Measurements from ENCODE around the gene OTUB2.
A peak's percentile ranks its signal among the peaks of the same experiment; 100 is the strongest.

OTUB2 gene

GRCh38 chr14:94026173-94026888 is at the start of gene OTUB2:
Gene OTUB2, plus strand, starts transcription at chr14:94026340. Its CDS starts 198 bp downstream, at chr14:94026538.
- peak; percentile 65 to 71 for DNase-seq

- no peak for DNase-seq
These were observed 49.6 kb upstream of the OTUB2 start, which contains the start of gene ASB2 for GRCh38 chr14:93976477-93977057. Gene ASB2, minus strand, starts transcription at chr14:93976570. Its CDS starts 12,031 bp downstream, at chr14:93964539.

GRCh38 chr14:93977171-93977570 is 49.0 kb upstream of the OTUB2 start:
- DNase-seq: no peak

DNA sequence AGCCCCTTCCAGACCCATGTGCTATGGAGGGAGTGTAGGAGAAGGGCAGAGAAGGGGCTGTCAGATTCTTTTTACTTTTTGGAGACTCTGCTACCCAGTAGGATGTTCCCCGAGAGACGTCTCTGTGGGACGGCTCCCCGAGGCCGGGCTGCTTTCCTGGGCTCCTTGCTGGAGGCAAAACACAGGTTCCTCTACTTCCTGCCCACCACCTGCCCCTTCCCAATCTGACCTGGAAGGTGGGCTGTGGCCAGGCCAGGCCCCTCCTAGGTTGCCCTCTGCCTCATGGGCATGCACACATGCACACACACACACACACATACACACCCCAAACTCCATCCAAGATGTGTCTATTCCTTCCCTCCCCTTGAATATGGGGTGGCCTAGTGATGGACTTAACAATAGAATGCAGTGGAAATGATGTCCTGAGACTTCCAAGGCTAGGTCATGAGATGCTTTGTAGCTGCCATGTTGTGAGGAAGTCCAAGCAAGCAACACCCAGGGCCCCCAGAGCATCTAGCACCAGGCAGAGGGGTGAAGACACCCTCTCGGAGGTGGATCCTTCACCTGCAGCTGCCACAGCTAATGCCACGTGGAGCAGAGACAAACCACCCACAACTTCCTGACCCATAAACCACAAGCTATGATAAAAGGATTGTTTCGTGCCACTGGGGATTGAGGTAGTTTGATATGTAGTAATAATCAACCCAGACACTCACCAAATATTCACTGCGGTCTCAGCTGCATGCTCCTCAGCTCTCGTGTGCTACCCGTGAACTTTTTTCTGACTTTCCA is 48.2 kb upstream of the OTUB2 start:
- DNase-seq: no peak

GRCh38 chr14:93978735-93979134 is 47.4 kb upstream of the OTUB2 start:
- no peak for DNase-seq

GRCh38 chr14:93980456-93981201 is 45.5 kb upstream of the OTUB2 start:
- DNase-seq: no peak

DNA sequence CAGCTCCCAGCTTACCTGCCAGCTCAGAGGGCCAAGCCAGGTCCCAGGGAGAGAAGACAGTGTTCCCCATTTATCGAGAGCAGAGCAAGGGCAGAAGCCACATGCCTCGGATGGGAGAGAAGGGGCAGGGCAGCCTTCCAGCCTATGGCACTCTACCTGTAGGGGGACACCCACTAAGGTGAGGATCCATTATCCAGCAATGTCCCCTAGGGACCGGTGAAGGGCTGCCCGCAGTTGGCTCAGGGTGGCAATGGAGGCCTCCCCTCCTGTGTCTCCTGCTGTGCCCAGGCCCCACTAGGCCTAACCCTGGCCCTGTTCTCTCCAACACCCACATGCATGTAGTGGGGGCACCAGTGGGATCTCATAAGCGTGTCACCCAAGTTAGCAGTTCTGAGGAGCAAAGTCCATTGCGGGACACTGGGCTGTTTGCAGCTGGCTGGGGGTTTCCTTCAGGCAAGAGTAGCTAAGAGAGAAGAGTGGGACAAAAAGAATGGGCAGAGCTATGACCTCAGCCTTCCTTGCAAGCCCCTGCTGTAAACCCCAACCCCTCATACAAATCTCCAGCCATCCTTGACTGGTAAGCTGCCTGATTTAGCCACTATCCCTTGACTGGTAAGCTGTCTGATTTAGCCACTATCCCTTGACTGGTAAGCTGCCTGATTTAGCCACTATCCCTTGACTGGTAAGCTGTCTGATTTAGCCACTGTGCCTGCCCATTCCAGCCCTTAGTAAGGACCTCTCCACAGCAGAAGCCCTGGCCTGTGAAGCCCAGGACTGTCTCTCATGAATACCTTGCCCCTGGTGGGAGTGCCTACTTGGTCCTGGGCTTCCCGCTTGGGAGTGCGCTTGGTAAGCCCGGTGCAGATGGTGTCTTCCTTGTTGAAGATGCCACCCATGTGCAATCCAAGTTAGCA is 44.6 kb upstream of the OTUB2 start:
- DNase-seq: no peak

DNA sequence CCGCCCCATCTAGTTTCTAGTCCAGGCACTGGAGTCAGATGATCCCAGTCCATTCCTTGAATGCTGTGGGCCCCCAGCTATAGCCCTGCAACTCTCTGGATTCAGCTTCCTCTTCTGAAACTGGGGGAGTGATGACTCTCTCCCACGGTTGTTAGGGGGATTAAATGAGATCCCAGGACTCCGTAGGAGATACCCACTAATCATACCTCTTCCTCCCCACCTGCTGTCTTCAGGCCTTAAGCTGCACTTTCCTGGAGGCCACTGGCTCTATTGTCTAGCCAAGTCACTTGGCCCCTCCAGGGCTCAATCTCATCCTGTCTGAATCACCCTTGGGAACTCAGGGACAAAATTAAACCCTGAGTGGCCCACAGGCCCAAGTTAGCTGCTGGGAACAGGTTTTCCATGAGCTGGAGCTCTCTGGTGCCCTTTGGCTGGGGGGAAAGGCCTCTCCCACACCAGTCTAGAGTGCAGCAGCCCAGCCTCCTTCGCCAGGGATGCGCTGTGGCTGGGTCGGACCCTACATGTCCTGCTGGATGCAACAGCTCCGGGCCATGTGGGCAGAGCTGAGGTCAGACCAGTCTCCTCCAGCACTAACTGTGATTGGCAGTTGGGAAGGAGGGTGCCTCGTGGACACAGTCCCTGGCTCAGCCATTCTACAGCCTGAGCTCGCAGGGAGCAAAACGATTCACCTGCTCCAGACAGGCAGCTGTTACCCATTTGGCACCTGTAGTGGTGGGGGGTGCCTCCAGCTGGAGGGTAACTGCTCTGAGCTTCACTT is 43.7 kb upstream of the OTUB2 start:
- DNase-seq: no peak

- no peak for DNase-seq
These were observed 42.1 kb upstream of the OTUB2 start for GRCh38 chr14:93984070-93984469.

- DNase-seq: peak; percentile 5 to 12
These were observed 41.1 kb upstream of the OTUB2 start for GRCh38 chr14:93984987-93985410.

DNA sequence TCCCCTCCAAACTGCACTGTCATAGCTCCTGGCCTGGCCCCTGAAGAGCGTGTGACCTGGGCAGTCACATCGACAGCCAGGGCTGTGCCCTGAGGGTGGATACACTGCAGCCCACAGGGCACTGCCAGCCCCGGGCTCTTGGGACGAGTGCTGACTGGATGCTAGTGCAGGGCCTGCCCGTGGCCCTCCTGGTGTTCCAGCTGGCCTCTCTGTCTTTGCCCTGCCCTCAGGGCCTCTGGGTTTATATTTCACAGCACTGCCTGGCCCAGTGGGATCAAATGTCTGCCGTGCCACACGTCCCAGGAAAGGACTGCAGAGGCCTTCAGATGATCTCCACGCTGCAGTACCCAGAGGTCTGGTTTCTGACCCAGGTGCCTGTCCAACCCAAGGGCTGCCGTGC is 39.2 kb upstream of the OTUB2 start:
- no peak for DNase-seq

DNA sequence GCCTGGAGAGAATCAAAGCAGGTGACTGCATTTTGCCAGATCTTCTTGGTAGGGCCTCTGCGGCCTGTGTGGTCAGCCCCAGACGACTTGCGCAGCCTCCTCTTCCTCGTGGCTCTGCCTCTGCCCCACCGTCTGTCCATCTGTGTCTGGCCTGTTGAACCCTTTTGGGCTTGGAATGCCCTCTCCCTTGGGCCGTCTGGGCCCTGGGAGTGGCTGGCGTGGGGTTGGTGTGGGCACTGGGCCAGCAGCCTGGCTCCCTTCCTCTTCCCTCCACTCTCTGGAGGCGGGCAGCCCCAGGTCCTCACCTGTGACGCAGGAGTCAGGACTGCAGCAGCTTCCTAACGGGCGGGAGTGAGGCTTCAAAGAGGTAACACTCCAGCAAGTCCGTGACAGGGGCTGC is 38.8 kb upstream of the OTUB2 start:
- DNase-seq: no peak

DNA sequence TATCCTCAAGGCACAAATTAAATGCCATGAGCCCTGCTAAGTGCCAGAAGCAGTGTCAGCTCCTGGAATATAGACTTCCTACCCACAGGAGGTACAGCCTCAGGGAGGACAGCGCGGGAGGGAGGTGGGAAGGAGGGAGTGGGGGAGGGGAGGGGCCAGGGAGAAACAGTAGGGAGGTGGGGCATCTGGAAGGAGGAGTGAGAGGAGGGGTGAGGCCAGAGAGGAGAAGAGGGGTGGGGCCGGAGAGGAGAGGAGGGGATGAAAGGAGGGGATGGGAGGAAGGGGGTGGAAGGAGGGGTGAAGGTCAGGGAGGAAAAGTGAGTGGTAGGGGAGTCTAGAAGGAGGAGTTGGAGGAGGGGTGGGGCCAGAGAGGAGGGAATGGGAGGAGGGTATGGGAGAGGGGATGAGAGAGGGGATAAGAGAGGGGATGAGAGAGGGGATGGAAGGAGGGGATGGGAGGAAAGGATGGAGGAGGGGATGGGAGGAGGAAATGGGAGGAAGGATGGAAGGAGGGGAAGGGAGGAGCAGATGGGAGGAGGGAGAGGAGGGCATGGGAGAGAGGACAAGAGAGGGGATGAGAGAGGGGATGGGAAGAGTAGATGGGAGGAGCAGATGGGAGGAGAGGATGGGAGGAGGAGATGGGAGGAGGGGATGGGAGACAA is 38.2 kb upstream of the OTUB2 start:
- DNase-seq: no peak

GRCh38 chr14:93989939-93990338 is 36.2 kb upstream of the OTUB2 start:
- peak; percentile 11 to 18 for DNase-seq

- no peak for DNase-seq
These were observed 34.9 kb upstream of the OTUB2 start for GRCh38 chr14:93991212-93991611.

DNA sequence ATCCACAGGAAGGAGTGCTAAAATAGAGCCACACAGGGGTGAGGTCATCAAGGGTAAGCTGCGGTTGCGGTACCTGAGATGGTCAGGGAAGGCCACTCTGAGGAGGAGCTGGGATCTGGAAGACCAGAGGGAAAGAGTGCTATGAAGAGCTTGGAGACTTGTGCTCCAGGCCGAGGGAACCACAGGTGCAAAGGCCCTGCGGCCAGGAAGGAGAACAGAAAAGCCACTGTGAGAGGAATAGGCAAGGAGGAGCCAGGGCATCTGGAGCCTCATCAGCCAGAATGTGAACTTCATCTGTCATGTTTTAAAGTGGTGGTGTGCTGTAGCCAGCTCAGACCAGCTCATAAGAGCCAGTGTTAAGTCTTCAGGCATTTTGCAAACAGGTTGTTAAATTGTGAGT is 34.5 kb upstream of the OTUB2 start:
- no peak for DNase-seq

DNA sequence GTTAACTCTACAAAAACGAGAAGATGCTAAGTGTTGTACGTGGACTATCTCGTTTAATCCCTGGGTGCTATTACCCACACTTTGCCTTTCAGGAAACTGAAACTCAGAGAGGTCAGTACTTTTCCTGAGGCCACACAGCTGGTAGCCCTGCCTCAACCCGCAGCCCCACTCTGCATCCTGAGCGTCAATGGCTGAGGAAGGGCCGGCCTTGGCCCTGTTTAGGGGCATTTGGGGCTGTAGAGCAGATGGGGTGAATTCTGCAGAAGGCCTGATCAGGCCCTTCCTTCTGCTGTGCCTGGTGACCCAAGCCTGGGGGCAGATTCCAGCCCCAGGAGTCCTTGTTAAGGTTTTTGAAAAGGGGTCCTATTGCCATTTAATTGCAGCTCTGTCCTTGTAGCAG is 32.8 kb upstream of the OTUB2 start:
- DNase-seq: no peak

GRCh38 chr14:93994919-93995682 is 31.0 kb upstream of the OTUB2 start:
- no peak for DNase-seq

DNA sequence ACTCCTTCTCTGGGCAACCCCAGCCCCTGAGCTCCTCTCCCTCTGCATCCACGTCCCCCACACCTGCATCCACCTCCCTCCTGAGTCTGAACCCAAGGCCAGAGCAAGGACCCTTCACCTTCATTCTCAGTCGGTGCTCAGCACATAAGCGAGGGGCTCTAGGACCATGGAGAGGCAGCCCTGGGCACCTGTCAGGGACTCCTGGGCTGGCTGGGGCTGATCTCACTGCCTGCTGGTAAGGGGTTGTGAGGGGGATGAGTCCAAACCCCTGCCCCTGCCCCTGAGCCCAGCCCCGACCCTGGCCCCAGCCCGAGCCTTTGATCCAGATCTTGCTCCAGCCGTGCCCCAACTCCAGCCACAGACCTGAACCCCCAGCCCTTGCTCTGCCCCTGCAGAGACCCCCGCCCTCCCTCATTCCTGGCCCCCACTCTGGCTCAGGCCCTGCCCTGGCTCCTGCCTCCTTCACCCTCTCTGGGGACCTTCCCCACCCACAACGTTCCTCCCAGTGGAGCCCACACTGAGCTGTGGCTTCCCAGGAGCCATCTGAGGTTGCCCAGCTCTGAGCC is 29.9 kb upstream of the OTUB2 start:
- no peak for DNase-seq
